ENCODE results near the gene ELF5. TPM values are rescaled to one million over a fixed set of nuclear protein-coding genes. Genes with fewer than 3 reads are reported as not detected.

ELF5 gene
- total RNA-seq, 2 experiments from 2014 or later = not detected

- Histone ChIP-seq H3K4me1 (ENCODE audit: insufficient read depth, low read length, poor library complexity, severe bottlenecking) (no peaks in the 10 kb centered on the region), H3K79me2 (ENCODE audit: insufficient read depth, low read depth, low read length) (no peaks in the 10 kb centered on the region), H3K27ac (ENCODE audit: low read depth, low read length, poor library complexity, severe bottlenecking) (no peak overlapping the region), H3K4me2 (ENCODE audit: low read length) (no peak overlapping the region), H2AFZ (ENCODE audit: low read length) (no peak overlapping the region), H4K20me1 (ENCODE audit: insufficient read depth, low read length) (no peaks in the 10 kb centered on the region), H3K9me3 (ENCODE audit: low read length) (no peaks in the 10 kb centered on the region), H3K9me2 (ENCODE audit: insufficient read depth, low read length) (no peaks in the 10 kb centered on the region), H3K36me3 (ENCODE audit: insufficient read depth, low read length) (no peaks in the 10 kb centered on the region), H3K4me3 (ENCODE audit: low read depth, low read length, poor library complexity, severe bottlenecking) (no peak overlapping the region)
- BruUV-seq (replicated peaks) = no TSS peak
- intact Hi-C loops (cut with micrococcal nuclease; ENCODE audit: unreplicated experiment) = no loop called here
- POLR2A ChIA-PET = no interaction called here
- DNase-seq (ENCODE audit: low spot score) = no peak
- TF ChIP-seq CTCF (conservative IDR thresholded peaks at IDR 0.05; ENCODE audit: low read length) (no peak), EZH2phosphoT487 (IDR thresholded peaks at IDR 0.05; ENCODE audit: borderline replicate concordance, low read depth, low read length) (no peak)
- CTCF ChIA-PET (ENCODE audit: unreplicated experiment) = no interaction called here
Measured at GRCh38 chr11:34483106-34483874, 30.3 kb downstream of the ELF5 start.

GRCh38 chr11:34481307-34481706, 32.3 kb downstream of the ELF5 start:
- intact Hi-C loops (cut with micrococcal nuclease; ENCODE audit: unreplicated experiment) = no loop called here
- Histone ChIP-seq H3K36me3 (ENCODE audit: insufficient read depth, low read length) (no peaks in the 10 kb centered on the region), H3K27ac (ENCODE audit: low read depth, low read length, poor library complexity, severe bottlenecking) (no peak overlapping the region), H3K4me3 (ENCODE audit: low read depth, low read length, poor library complexity, severe bottlenecking) (no peak overlapping the region), H3K9me2 (ENCODE audit: insufficient read depth, low read length) (no peaks in the 10 kb centered on the region), H2AFZ (ENCODE audit: low read length) (no peak overlapping the region), H3K79me2 (ENCODE audit: insufficient read depth, low read depth, low read length) (no peaks in the 10 kb centered on the region), H3K4me1 (ENCODE audit: insufficient read depth, low read length, poor library complexity, severe bottlenecking) (no peaks in the 10 kb centered on the region), H3K9me3 (ENCODE audit: low read length) (no peaks in the 10 kb centered on the region), H4K20me1 (ENCODE audit: insufficient read depth, low read length) (no peaks in the 10 kb centered on the region), H3K4me2 (ENCODE audit: low read length) (no peak overlapping the region)
- no peak for DNase-seq (ENCODE audit: low spot score)
- ChIA-PET POLR2A (interaction anchor here (0.7 kb wide), 1 partner anchor 13 kb away, joined by 3 read pairs; no protein-coding TSS in a partner anchor), CTCF (ENCODE audit: unreplicated experiment) (no interaction called here)
- TF ChIP-seq CTCF (conservative IDR thresholded peaks at IDR 0.05; ENCODE audit: low read length) (no peak), EZH2phosphoT487 (IDR thresholded peaks at IDR 0.05; ENCODE audit: borderline replicate concordance, low read depth, low read length) (no peak)
- BruUV-seq (replicated peaks) = no TSS peak

- ChIA-PET CTCF (ENCODE audit: unreplicated experiment) (no interaction called here), POLR2A (no interaction called here)
- no peak for DNase-seq (ENCODE audit: low spot score)
- no peaks in the 10 kb centered on the region for H3K36me3 ChIP-seq (ENCODE audit: insufficient read depth, low read length)
- no peaks in the 10 kb centered on the region for H3K79me2 ChIP-seq (ENCODE audit: insufficient read depth, low read depth, low read length)
- H3K4me2 ChIP-seq (ENCODE audit: low read length) = no peak overlapping the region
- BruUV-seq (replicated peaks) = no TSS peak
- H3K9me2 ChIP-seq (ENCODE audit: insufficient read depth, low read length) = no peaks in the 10 kb centered on the region
- H3K27ac ChIP-seq (ENCODE audit: low read depth, low read length, poor library complexity, severe bottlenecking) = no peak overlapping the region
- TF ChIP-seq EZH2phosphoT487 (IDR thresholded peaks at IDR 0.05; ENCODE audit: borderline replicate concordance, low read depth, low read length) (no peak), CTCF (conservative IDR thresholded peaks at IDR 0.05; ENCODE audit: low read length) (no peak)
- intact Hi-C loops (cut with micrococcal nuclease; ENCODE audit: unreplicated experiment) = no loop called here
- no peaks in the 10 kb centered on the region for H3K4me1 ChIP-seq (ENCODE audit: insufficient read depth, low read length, poor library complexity, severe bottlenecking)
- no peaks in the 10 kb centered on the region for H4K20me1 ChIP-seq (ENCODE audit: insufficient read depth, low read length)
- H2AFZ ChIP-seq (ENCODE audit: low read length) = no peak overlapping the region
- no peaks in the 10 kb centered on the region for H3K9me3 ChIP-seq (ENCODE audit: low read length)
- no peak overlapping the region for H3K4me3 ChIP-seq (ENCODE audit: low read depth, low read length, poor library complexity, severe bottlenecking)
Measured at GRCh38 chr11:34480314-34480713, 33.3 kb downstream of the ELF5 start.
